ENCODE measurements around the gene ABCA4.

Gene ABCA4

DNA sequence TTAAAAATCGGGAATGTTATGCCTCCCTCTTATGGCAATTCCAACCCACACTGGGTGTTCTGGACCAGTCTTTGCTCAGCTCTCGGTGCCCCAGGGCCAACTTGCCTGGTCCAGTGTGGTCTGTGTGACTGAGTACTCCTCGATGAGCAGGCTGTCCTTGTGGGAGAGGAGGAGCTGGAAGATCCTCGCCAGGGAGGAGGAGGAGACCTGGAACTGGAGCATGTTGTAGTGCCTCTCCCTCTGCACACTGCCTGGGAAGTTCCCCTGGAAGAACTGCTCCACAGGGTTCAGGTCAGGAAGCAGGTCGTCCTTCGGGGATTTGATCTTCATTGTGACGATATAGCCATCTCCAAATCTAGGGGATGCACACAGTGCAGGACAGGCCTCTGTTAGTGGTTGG, 123.2 kb downstream of the ABCA4 start:
- TF ChIP-seq EZH2phosphoT487 (IDR thresholded peaks at IDR 0.05; ENCODE audit: borderline replicate concordance), result no peak
- TF ChIP-seq, protein P1, sequence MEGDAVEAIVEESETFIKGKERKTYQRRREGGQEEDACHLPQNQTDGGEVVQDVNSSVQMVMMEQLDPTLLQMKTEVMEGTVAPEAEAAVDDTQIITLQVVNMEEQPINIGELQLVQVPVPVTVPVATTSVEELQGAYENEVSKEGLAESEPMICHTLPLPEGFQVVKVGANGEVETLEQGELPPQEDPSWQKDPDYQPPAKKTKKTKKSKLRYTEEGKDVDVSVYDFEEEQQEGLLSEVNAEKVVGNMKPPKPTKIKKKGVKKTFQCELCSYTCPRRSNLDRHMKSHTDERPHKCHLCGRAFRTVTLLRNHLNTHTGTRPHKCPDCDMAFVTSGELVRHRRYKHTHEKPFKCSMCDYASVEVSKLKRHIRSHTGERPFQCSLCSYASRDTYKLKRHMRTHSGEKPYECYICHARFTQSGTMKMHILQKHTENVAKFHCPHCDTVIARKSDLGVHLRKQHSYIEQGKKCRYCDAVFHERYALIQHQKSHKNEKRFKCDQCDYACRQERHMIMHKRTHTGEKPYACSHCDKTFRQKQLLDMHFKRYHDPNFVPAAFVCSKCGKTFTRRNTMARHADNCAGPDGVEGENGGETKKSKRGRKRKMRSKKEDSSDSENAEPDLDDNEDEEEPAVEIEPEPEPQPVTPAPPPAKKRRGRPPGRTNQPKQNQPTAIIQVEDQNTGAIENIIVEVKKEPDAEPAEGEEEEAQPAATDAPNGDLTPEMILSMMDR (conservative IDR thresholded peaks at IDR 0.05; ENCODE audit: low read length), result no peak
- H3K4me2 ChIP-seq (ENCODE audit: low read depth, low read length, poor library complexity, severe bottlenecking), result no peak overlapping the region
- no peak overlapping the region for H3K9ac ChIP-seq (ENCODE audit: low read depth, low read length, poor library complexity, severe bottlenecking)

DNA sequence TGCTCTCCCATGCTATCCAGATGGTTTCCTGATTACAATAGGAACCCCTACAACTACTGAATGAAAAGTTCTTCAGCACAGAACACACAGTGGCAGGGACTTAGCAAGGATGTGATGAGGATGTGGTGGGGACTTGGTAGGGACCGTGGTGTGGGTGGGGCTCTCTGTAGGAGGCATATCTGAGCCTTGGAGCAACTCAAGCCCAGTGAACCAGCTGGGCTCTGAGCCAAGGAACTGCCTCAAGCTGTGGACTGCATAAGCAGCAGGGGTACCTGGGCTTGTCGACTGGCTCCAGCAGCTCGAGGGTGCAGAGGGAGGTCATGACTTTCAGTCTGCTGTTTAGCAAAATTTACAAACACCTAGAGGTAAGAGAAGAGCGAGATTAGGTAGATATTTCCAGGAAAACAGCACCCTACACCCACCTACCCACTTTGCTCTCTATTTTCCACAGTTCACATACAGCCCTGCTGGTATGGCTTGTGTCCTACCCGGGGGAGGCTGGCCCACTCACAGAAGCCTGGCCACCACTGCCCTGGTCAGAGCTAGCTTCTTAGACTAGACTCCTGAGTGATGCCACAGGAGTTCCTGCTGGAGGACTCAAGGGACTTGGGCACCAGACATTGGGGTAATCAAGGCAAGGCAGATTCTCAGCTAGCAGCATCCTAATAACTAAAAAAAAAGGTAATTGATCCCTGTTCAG, 125.0 kb downstream of the ABCA4 start:
- H2AFZ ChIP-seq (ENCODE audit: low read length), result no peak overlapping the region
- no peak overlapping the region for H3K9ac ChIP-seq (ENCODE audit: low read depth, low read length, poor library complexity, severe bottlenecking)
- H3K27me3 ChIP-seq (ENCODE audit: insufficient read depth, low read length, poor library complexity, severe bottlenecking), result no peaks in the 10 kb centered on the region
- H3K4me2 ChIP-seq (ENCODE audit: low read depth, low read length, poor library complexity, severe bottlenecking), result no peak overlapping the region
- no peaks in the 10 kb centered on the region for H3F3A ChIP-seq (ENCODE audit: low read depth)
- H3K79me2 ChIP-seq (ENCODE audit: insufficient read depth, low read length), result no peaks in the 10 kb centered on the region
- no peak overlapping the region for H3K4me3 ChIP-seq (ENCODE audit: low read length, poor library complexity, severe bottlenecking)
- no peaks in the 10 kb centered on the region for H3K9me2 ChIP-seq (replicated peaks; ENCODE audit: low read depth, low read length)
- TF ChIP-seq, protein P1 (conservative IDR thresholded peaks at IDR 0.05; ENCODE audit: low read length), result no peak
- TF ChIP-seq EZH2phosphoT487 (IDR thresholded peaks at IDR 0.05; ENCODE audit: borderline replicate concordance), result no peak
- H3K36me3 ChIP-seq (ENCODE audit: insufficient read depth, low read length), result no peaks in the 10 kb centered on the region
- no peaks in the 10 kb centered on the region for H4K20me1 ChIP-seq (ENCODE audit: insufficient read depth, low read length, poor library complexity, severe bottlenecking)
- H3K4me1 ChIP-seq (ENCODE audit: insufficient read depth, low read length, poor library complexity, severe bottlenecking), result no peaks in the 10 kb centered on the region
- no peaks in the 10 kb centered on the region for H3K9me3 ChIP-seq (ENCODE audit: insufficient read depth, low read depth, low read length)

More for the DNA sequence above, 123.2 kb downstream of the ABCA4 start:
- Histone ChIP-seq H3K4me1 (ENCODE audit: insufficient read depth, low read length, poor library complexity, severe bottlenecking) (no peaks in the 10 kb centered on the region), H3F3A (ENCODE audit: low read depth) (no peaks in the 10 kb centered on the region), H2AFZ (ENCODE audit: low read length) (no peak overlapping the region), H3K27me3 (ENCODE audit: insufficient read depth, low read length, poor library complexity, severe bottlenecking) (no peaks in the 10 kb centered on the region), H3K79me2 (ENCODE audit: insufficient read depth, low read length) (no peaks in the 10 kb centered on the region), H4K20me1 (ENCODE audit: insufficient read depth, low read length, poor library complexity, severe bottlenecking) (no peaks in the 10 kb centered on the region), H3K9me3 (ENCODE audit: insufficient read depth, low read depth, low read length) (no peaks in the 10 kb centered on the region), H3K4me3 (ENCODE audit: low read length, poor library complexity, severe bottlenecking) (no peak overlapping the region), H3K9me2 (replicated peaks; ENCODE audit: low read depth, low read length) (no peaks in the 10 kb centered on the region), H3K36me3 (ENCODE audit: insufficient read depth, low read length) (no peaks in the 10 kb centered on the region)

DNA sequence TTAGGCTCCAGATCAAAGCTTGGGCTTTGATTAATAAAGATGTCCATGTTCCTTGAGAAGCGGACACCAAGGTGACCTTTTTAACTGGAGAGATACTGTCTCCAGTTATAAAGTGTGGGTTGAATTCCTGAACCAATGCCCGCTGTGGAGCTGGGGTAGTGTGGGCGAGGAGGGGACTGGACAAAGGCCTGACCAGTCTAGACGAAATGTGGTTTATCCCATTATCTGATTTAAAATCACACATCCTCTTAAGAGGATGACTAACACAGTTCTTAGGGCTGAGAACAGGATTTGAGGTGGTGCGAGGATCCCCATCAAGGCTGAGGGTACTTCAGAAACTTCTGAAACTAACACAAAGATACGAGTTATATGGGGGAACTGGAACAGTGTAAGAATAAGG, 127.2 kb downstream of the ABCA4 start:
- Histone ChIP-seq H3K36me3 (ENCODE audit: insufficient read depth, low read length) (no peaks in the 10 kb centered on the region), H3K9me3 (ENCODE audit: insufficient read depth, low read depth, low read length) (no peaks in the 10 kb centered on the region), H3K4me1 (ENCODE audit: insufficient read depth, low read length, poor library complexity, severe bottlenecking) (no peaks in the 10 kb centered on the region), H3K27me3 (ENCODE audit: insufficient read depth, low read length, poor library complexity, severe bottlenecking) (no peaks in the 10 kb centered on the region), H3K4me2 (ENCODE audit: low read depth, low read length, poor library complexity, severe bottlenecking) (no peak overlapping the region), H2AFZ (ENCODE audit: low read length) (no peak overlapping the region), H3K9ac (ENCODE audit: low read depth, low read length, poor library complexity, severe bottlenecking) (no peak overlapping the region), H3F3A (ENCODE audit: low read depth) (no peaks in the 10 kb centered on the region), H3K9me2 (replicated peaks; ENCODE audit: low read depth, low read length) (no peaks in the 10 kb centered on the region), H3K79me2 (ENCODE audit: insufficient read depth, low read length) (no peaks in the 10 kb centered on the region), H4K20me1 (ENCODE audit: insufficient read depth, low read length, poor library complexity, severe bottlenecking) (no peaks in the 10 kb centered on the region), H3K4me3 (ENCODE audit: low read length, poor library complexity, severe bottlenecking) (no peak overlapping the region)
- TF ChIP-seq EZH2phosphoT487 (IDR thresholded peaks at IDR 0.05; ENCODE audit: borderline replicate concordance), result no peak
- TF ChIP-seq, protein P1 (conservative IDR thresholded peaks at IDR 0.05; ENCODE audit: low read length), result no peak

All from Loucy (cell line).